ENCODE data around the gene JAZF1.

GRCh38 chr7:27850531-27850930 lies 330.1 kb downstream of the JAZF1 start:
- TF ChIP-seq ATF3 (IDR thresholded peaks at IDR 0.05) (no peak), ATF3 (CRISPR knock-in tag; conservative IDR thresholded peaks at IDR 0.05) (no peak), CTCF (IDR thresholded peaks at IDR 0.05 in 2 of 3, conservative IDR thresholded peaks at IDR 0.05 in 1 of 3; ENCODE audit: insufficient read depth in 2 of 3, low read depth in 1 of 3, low read length in 3 of 3) (no peak), STAT6 (CRISPR knock-in tag; IDR thresholded peaks at IDR 0.05) (no peak), CHCHD3 (CRISPR knock-in tag; IDR thresholded peaks at IDR 0.05) (no peak), HDAC6 (IDR thresholded peaks at IDR 0.05; ENCODE audit: low read depth, low read length) (no peak), CHD2 (IDR thresholded peaks at IDR 0.05; ENCODE audit: low read depth, low read length) (no peak), NR0B1 (IDR thresholded peaks at IDR 0.05; ENCODE audit: partially characterized antibody) (no peak)

Measured in K562 (cell line).